GM21825 (cell line): ENCODE results near the gene TBC1D2B.

Experiments used
- ATAC-seq: cut with Tn5 transposase; IDR thresholded peaks from one replicate; pipeline ENCODE4 v1.9.1; 2021; ENCODE audit warnings: mild to moderate bottlenecking, moderate library complexity; ENCODE audit not compliant: unreplicated experiment

TBC1D2B gene

GRCh38 chr15:78056714-78057269 is 20.7 kb downstream of the TBC1D2B start:
- ATAC-seq = no peak

GRCh38 chr15:78055919-78056713 is 21.4 kb downstream of the TBC1D2B start:
- no peak for ATAC-seq

GRCh38 chr15:78054966-78055365 is 22.5 kb downstream of the TBC1D2B start:
- ATAC-seq = no peak

GRCh38 chr15:78054518-78054917 is 23.0 kb downstream of the TBC1D2B start:
- no peak for ATAC-seq

GRCh38 chr15:78052545-78052944 is 25.0 kb downstream of the TBC1D2B start:
- ATAC-seq = no peak

- ATAC-seq = no peak
Measured at GRCh38 chr15:78052001-78052401, 25.5 kb downstream of the TBC1D2B start.

GRCh38 chr15:78051596-78051995 is 25.9 kb downstream of the TBC1D2B start:
- no peak for ATAC-seq

GRCh38 chr15:78050826-78051225 is 26.7 kb downstream of the TBC1D2B start:
- ATAC-seq = no peak

GRCh38 chr15:78050441-78050809 is 27.1 kb downstream of the TBC1D2B start:
- ATAC-seq = peak; percentile 9

- peak; percentile 70 for ATAC-seq
Measured at GRCh38 chr15:78049691-78050440, 27.6 kb downstream of the TBC1D2B start.

GRCh38 chr15:78048628-78048920 is 28.9 kb downstream of the TBC1D2B start:
- no peak for ATAC-seq

GRCh38 chr15:78047761-78048627 is 29.5 kb downstream of the TBC1D2B start:
- ATAC-seq = no peak

- ATAC-seq = no peak
Measured at GRCh38 chr15:78046796-78047341, 30.6 kb downstream of the TBC1D2B start.

- no peak for ATAC-seq
Measured at GRCh38 chr15:78045189-78045588, 32.3 kb downstream of the TBC1D2B start.

- ATAC-seq = no peak
Measured at GRCh38 chr15:78044407-78045155, 32.9 kb downstream of the TBC1D2B start.

- ATAC-seq = no peak
Measured at GRCh38 chr15:78041946-78042345, 35.6 kb downstream of the TBC1D2B start.

GRCh38 chr15:78040653-78041244 is 36.8 kb downstream of the TBC1D2B start:
- no peak for ATAC-seq

- no peak for ATAC-seq
Measured at GRCh38 chr15:78038585-78039247, 38.8 kb downstream of the TBC1D2B start.

- no peak for ATAC-seq
Measured at GRCh38 chr15:78037779-78038305, 39.7 kb downstream of the TBC1D2B start.
